ENCODE results near the gene ADARB1. TPM values are rescaled to one million over a fixed set of nuclear protein-coding genes. Genes with fewer than 3 reads are reported as not detected.

The ADARB1 gene
- total and polyA plus RNA-seq, 9 of the 15 experiments (the other 6 are each of a cell fraction or from before 2014, with no cell fraction given) = 6.7 to 16.0 (median 8.3) TPM

GRCh38 chr21:45073301-45074047 lies 906 bp upstream of the ADARB1 start (continued):
- no peak for TF ChIP-seq ZNF707 (CRISPR knock-in tag; conservative IDR thresholded peaks at IDR 0.05)
- peak; percentile 89; the same call in 1 of the 2 replicates for TF ChIP-seq BCOR (IDR thresholded peaks at IDR 0.05)
- TF ChIP-seq ZNF408 (CRISPR knock-in tag; IDR thresholded peaks at IDR 0.05; ENCODE audit: low read depth) = no peak
- TF ChIP-seq JUND (IDR thresholded peaks at IDR 0.05; ENCODE audit: borderline replicate concordance, low read depth, low read length) = no peak
- TF ChIP-seq JUND (tag; IDR thresholded peaks at IDR 0.05; ENCODE audit: borderline replicate concordance, low read depth, low read length) = peak; percentile 55; the same call in 1 of the 3 replicates
- peak; percentile 98 for TF ChIP-seq GTF2F1 (IDR thresholded peaks at IDR 0.05; ENCODE audit: low read depth, low read length)
- TF ChIP-seq ESRRB (CRISPR knock-in tag; IDR thresholded peaks at IDR 0.05; ENCODE audit: borderline replicate concordance) = no peak
- TF ChIP-seq ZFX (CRISPR knock-in tag; IDR thresholded peaks at IDR 0.05) = no peak
- TF ChIP-seq ZBTB26 (CRISPR knock-in tag; IDR thresholded peaks at IDR 0.05) = 0 out of 2 replicates have a peak, but pooled peaks have one; percentile 21
- no peak for TF ChIP-seq ZNF280B (CRISPR knock-in tag; IDR thresholded peaks at IDR 0.05)
- TF ChIP-seq VEZF1 (CRISPR knock-in tag; IDR thresholded peaks at IDR 0.05) = peak; percentile 92
- TF ChIP-seq POLR2H (tag; IDR thresholded peaks at IDR 0.05; ENCODE audit: low read depth) = peak; percentile 84
- peak; percentile 39; the same call in 1 of the 2 replicates for TF ChIP-seq MYNN (IDR thresholded peaks at IDR 0.05)
- TF ChIP-seq MYNN (CRISPR knock-in tag; IDR thresholded peaks at IDR 0.05) = no peak
- peak; percentile 45; the same call in 1 of the 2 replicates for TF ChIP-seq ETV5 (CRISPR knock-in tag; IDR thresholded peaks at IDR 0.05; ENCODE audit: low read depth)
- TF ChIP-seq ZNF75A (CRISPR knock-in tag; IDR thresholded peaks at IDR 0.05) = 0 out of 2 replicates have a peak, but pooled peaks have one; percentile 31
- peak; percentile 99 for TF ChIP-seq TBP (optimal IDR thresholded peaks at IDR 0.05; ENCODE audit: low read depth, low read length)
- no peak for TF ChIP-seq TGIF2 (CRISPR knock-in tag; IDR thresholded peaks at IDR 0.05)
- TF ChIP-seq CREB3L1 (IDR thresholded peaks at IDR 0.05; ENCODE audit: borderline replicate concordance, low read depth) = 0 out of 2 replicates have a peak, but pooled peaks have one; percentile 13
- TF ChIP-seq SMAD1 (IDR thresholded peaks at IDR 0.05; ENCODE audit: low read depth, low read length, partially characterized antibody) = peak; percentile 98
- peak; percentile 17; the same call in 1 of the 2 replicates for TF ChIP-seq CTBP1 (IDR thresholded peaks at IDR 0.05; ENCODE audit: borderline replicate concordance)

All from K562 (cell line).